PFSK-1 (cell line): ENCODE results near the gene CDH6.

Experiments used
- POLR2AphosphoS5 ChIP-seq: IDR thresholded peaks from 2 replicates; pipeline ENCODE4 v1.6.1; 2012; ENCODE audit warnings: low read depth, mild to moderate bottlenecking, control low read depth, low read length, moderate library complexity
- SIN3A ChIP-seq: IDR thresholded peaks from 2 replicates; pipeline ENCODE4 v1.6.1; 2012; ENCODE audit warnings: mild to moderate bottlenecking, low read length, moderate library complexity, borderline replicate concordance; ENCODE audit not compliant: insufficient read depth

DNA sequence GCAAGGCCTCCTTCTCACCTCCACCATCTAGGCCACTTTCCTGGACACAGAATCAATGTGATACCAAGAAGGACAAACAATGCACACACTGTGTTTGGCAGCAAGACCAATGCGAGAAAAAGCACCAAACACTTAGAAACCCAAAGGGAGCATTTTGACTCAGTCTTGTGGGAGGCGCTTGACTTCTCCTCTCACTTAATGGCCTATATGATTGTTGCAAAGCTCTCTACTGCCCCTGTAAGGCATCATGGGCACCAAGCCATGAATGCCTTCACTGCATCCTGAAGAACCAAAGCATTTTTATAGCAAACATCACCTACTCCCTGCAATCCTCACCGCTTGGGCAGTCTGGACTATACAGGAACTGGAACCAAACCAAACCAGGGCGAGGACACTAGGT is 57.5 kb downstream of the CDH6 start:
- TF ChIP-seq POLR2AphosphoS5, result no peak
- TF ChIP-seq SIN3A, result no peak
